Heart left ventricle (tissue), 16 donors: ENCODE results near the gene LTBP4. TPM values are rescaled to one million over a fixed set of nuclear protein-coding genes. Genes with fewer than 3 reads are reported as not detected.

Experiments used
- ATAC-seq, 4 donors: fragments of 200-7000 bp; cut with Tn5 transposase; one replicate each; pipeline ENCODE4 v1.9.1; 2020 to 2022; ENCODE audit warnings: moderate library complexity in 4 of 4, mild to moderate bottlenecking in 3 of 4, moderate number of reproducible peaks in 1 of 4
- DNase-seq, 5 donors: peaks; one replicate each; pipeline ENCODE4 v3.0.0-alpha.2; 2020
- H3K27ac ChIP-seq, 12 donors: fragments of 200-600 bp; sonication (generic) in 4 of 12; one replicate each; pipeline versions ENCODE4 v1.5.0 to v1.8.0; 2016 to 2022; ENCODE audit warnings: mild to moderate bottlenecking in 2 of 12
- H3K27me3 ChIP-seq, 9 donors: fragments of 200-600 bp; sonication (generic) in 2 of 9; one replicate each; pipeline versions ENCODE4 v1.5.1 to v1.8.0; 2016 to 2022; ENCODE audit warnings: mild to moderate bottlenecking in 3 of 9
- H3K36me3 ChIP-seq, 9 donors: fragments of 200-600 bp; sonication (generic) in 2 of 9; one replicate each; pipeline versions ENCODE4 v1.5.0 to v1.8.0; 2018 to 2022; ENCODE audit warnings: mild to moderate bottlenecking in 2 of 9
- H3K4me1 ChIP-seq, 12 donors: fragments of 200-600 bp; sonication (generic) in 4 of 12; one replicate each; pipeline versions ENCODE4 v1.5.0 to v1.8.0; 2016 to 2022; ENCODE audit warnings: mild to moderate bottlenecking in 3 of 12
- H3K4me3 ChIP-seq, 12 donors: fragments of 200-600 bp; sonication (generic) in 4 of 12; one replicate each; pipeline versions ENCODE4 v1.5.0 to v1.8.0; 2017 to 2022; ENCODE audit warnings: mild to moderate bottlenecking in 9 of 12, moderate library complexity in 4 of 12
- H3K9me3 ChIP-seq, 12 donors: fragments of 200-600 bp; sonication (generic) in 4 of 12; one replicate each; pipeline versions ENCODE4 v1.5.0 to v1.8.0; 2016 to 2022; ENCODE audit warnings: mild to moderate bottlenecking in 1 of 12
- POLR2A ChIP-seq, 2 donors: fragments of 450-650 bp; IDR thresholded peaks; one replicate each; pipeline ENCODE4 v1.6.1; 2017; ENCODE audit warnings: antibody characterized with exemption in 2 of 2, mild to moderate bottlenecking in 2 of 2, moderate library complexity in 2 of 2
- WGBS, 4 donors: extraction: QIAGEN DNeasy Blood & Tissue Kit in 2 of 4; methylation state at CpG; one replicate each; pipeline versions ENCODE4 v1.1.5 to v1.1.7; 2013 to 2018; 5-methylcytosine and 5-hydroxymethylcytosine counted together
- intact Hi-C, 10 donors: fragments of 100-400 bp; cut with DNase I; formaldehyde crosslinking; loops; one replicate each; pipeline versions ENCODE4 v1.11.1 to v1.14.2; 2022
- polyA plus RNA-seq, 2 donors: library from polyadenylated mRNA; stranded (reverse); fragments of 200-250 nt; gene quantifications; one replicate each; pipeline ENCODE4 v1.2.3, GENCODE V29; 2013
- total RNA-seq, 9 donors: library from RNA; depleted of rRNA in 2 of 9; stranded (reverse); fragments of >200 nt in 2 of 9; fragmentation: NEBNext Ultra II Directional in 3 of 9; extraction: Animal tissue kit (Norgen Biotek cat#: 25700) in 3 of 9; gene quantifications; one replicate each; pipeline versions ENCODE4 v1.1.0 to v1.2.4, GENCODE V29; 2016 to 2023
- TF ChIP-seq, protein P1 (sequence below), 12 donors: fragments of 200-600 bp; sonication (generic) in 4 of 12; IDR thresholded peaks; one replicate each; pipeline versions ENCODE4 v1.5.0 to v1.8.0; 2018 to 2022; ENCODE audit warnings: antibody characterized with exemption in 12 of 12, mild to moderate bottlenecking in 5 of 12
- donor health status: ischemic (EF 13 %, LVEDD 7.1; RV severe dilation, severe dysfunction).
- donor health status: healthy with polysubstance abuse.
- donor health status: DM: no; HTN: yes; CAD: no.
- donor health status: DM: no; HTN: no; CAD: no.
- donor health status: ischemic (EF 25% LVEDD 6.9; RV normal size, moderate dysfunction).
- donor health status: ischemic (EF 25% LVEDD 5.7; RV mildly dilated, moderate dysfunction).
- donor health status: healthy.
- donor health status: DM: yes; HTN: yes; CAD: no.
- donor health status: ischemic (EF 35%, LVEDD 5.7; RV mildly dilated, moderate dysfunction).
- donor health status: nonischemic (EF 11% LVEDD 7.7; RV severe dilation, severe dysfunction).
- donor health status: DM: yes; HTN: yes; CAD: no.
- donor health status: PGD.
- donor health status: ischemic (EF 29% LVEDD 5.4; RV normal size, mild dysfunction).
- donor health status: nonischemic (EF 23%, LVEDD 6.1; RV moderate dilation, normal function).

The LTBP4 gene
- total and polyA plus RNA-seq, 11 donors: 95.0 to 319 (median 172) TPM

DNA sequence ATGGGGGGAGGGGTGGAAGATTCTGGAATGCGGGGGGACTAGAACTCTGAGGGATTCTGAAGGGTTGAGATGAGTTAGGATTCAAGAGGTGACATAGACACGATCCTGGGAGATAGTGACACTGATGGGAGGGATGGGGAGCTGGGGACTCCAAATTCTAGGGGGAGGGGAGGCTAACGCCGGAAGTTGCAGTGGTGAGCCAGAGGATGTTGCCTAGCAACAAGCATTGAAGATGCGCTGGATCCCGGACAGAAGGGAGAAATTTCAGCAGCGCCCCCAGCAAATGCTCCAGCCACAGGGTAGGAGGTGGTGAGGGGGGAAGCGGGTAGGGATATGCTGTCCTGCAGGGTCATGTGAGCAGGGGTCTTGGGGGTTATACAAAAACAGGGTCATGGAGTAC is 6.9 kb upstream of the LTBP4 start:
- DNase-seq: no peak
- H3K4me3 ChIP-seq: no peak overlapping the region
- H3K4me1 ChIP-seq: peaks cover 0 to 27% (median 20%) of the 10 kb centered on the region in 12 donors
- H3K9me3 ChIP-seq: no peaks in the 10 kb centered on the region
- H3K27me3 ChIP-seq: peaks cover 9 to 36% (median 20%) of the 10 kb centered on the region in 9 donors
- H3K36me3 ChIP-seq: peaks cover 0 to 13% (median 0%) of the 10 kb centered on the region in 9 donors
- no peak for TF ChIP-seq POLR2A (IDR thresholded peaks at IDR 0.05)
- TF ChIP-seq, protein P1, sequence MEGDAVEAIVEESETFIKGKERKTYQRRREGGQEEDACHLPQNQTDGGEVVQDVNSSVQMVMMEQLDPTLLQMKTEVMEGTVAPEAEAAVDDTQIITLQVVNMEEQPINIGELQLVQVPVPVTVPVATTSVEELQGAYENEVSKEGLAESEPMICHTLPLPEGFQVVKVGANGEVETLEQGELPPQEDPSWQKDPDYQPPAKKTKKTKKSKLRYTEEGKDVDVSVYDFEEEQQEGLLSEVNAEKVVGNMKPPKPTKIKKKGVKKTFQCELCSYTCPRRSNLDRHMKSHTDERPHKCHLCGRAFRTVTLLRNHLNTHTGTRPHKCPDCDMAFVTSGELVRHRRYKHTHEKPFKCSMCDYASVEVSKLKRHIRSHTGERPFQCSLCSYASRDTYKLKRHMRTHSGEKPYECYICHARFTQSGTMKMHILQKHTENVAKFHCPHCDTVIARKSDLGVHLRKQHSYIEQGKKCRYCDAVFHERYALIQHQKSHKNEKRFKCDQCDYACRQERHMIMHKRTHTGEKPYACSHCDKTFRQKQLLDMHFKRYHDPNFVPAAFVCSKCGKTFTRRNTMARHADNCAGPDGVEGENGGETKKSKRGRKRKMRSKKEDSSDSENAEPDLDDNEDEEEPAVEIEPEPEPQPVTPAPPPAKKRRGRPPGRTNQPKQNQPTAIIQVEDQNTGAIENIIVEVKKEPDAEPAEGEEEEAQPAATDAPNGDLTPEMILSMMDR (IDR thresholded peaks at IDR 0.05): no peak
- no peak for ATAC-seq
- no peak overlapping the region for H3K27ac ChIP-seq
- WGBS, 4 donors: 32 to 49% (median 40%) methylated on average over 8 of the region's 8 CpGs
- intact Hi-C loops: loop anchor here in 4 of 10 donors (10.0 kb wide), 2 partner anchors 129 to 289 kb away; partner anchors contain the start of genes BLVRB (in 2 of the 4) and SPTBN4 (in 2 of the 4)

DNA sequence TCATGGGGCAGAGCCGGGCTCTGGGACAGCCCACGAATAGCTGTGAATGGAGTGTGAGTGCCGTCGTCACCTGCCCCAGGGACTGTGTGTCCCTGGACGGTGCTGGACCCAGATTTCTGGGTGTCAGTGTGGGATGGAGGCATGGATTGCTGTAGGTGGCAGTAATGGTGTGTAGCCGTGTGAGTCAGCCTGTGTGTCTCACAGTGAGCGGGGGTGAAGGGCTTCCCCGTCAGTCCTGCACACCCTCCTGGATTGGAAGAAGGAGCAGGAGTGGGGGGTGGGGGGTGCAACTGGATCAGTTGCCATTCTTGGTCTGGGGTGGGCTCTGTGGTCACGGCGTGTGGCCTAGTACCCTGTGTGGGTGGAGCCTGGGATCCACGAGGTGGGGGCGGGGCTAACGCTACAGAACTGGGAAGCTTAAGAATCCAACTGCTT is 6.5 kb upstream of the LTBP4 start:
- ATAC-seq (no peak), DNase-seq (peak in 1 of 5 donors; percentile 25)
- H3K27ac ChIP-seq: no peak overlapping the region
- H3K4me3 ChIP-seq: no peak overlapping the region
- H3K27me3 ChIP-seq: peaks cover 9 to 41% (median 20%) of the 10 kb centered on the region in 9 donors
- peaks cover 0 to 13% (median 0%) of the 10 kb centered on the region in 9 donors for H3K36me3 ChIP-seq
- no peak for TF ChIP-seq POLR2A (IDR thresholded peaks at IDR 0.05)
- TF ChIP-seq, protein P1 (IDR thresholded peaks at IDR 0.05): no peak
- 33 to 47% (median 40%) methylated on average over 11 to 13 of the region's 13 CpGs for WGBS, 4 donors
- no peaks in the 10 kb centered on the region for H3K9me3 ChIP-seq
- intact Hi-C loops: loop anchor here in 8 of 10 donors (5.0 to 10.0 kb wide), 7 partner anchors 47 to 290 kb away; partner anchors contain the start of genes BLVRB (in 2 of the 8) and SPTBN4 (in 2 of the 8)
- peaks cover 0 to 32% (median 23%) of the 10 kb centered on the region in 12 donors for H3K4me1 ChIP-seq

DNA sequence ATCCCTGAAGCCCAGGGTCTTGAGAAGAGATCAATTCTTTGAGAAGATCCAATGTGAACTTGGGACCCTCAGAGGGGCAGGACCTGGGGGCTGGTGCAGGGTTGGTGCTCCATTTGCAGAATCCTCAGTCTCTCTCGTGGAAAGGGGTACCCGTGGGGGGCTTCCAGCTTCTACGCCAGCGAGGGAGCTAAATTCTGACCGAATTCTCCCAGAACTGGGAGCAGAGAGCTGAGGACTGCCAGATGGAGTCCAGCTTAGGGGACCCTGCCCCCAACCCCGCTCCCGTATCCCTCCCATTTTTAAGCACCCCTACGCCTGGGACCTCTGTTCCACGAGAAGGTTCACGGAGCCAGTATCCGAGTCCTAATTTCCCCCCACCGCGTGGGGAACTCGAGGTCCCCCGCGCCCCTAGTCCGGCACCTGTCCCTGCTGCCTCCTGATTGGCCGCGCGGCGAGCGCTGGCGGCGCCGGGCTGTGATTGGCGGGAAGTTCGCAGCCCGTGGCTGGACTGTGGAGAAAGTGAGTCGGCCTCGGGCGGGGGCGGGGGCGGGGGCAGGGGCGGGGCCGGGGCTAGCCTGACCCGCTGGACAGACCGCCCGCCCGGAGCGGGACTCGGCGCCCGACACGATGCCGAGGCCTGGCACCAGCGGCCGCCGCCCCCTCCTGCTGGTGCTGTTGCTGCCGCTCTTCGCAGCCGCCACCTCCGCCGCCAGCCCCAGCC is 4.4 kb upstream of the LTBP4 start:
- no peaks in the 10 kb centered on the region for H3K36me3 ChIP-seq
- H3K9me3 ChIP-seq: no peaks in the 10 kb centered on the region
- peaks cover 9 to 59% (median 20%) of the 10 kb centered on the region in 9 donors for H3K27me3 ChIP-seq
- ATAC-seq: peak in 3 of 4 donors; percentile 20 to 44 (median 42)
- intact Hi-C loops: loop anchor here in 8 of 10 donors (5.0 to 10.0 kb wide), 7 partner anchors 49 to 292 kb away; partner anchors contain the start of genes BLVRB (in 2 of the 8) and SPTBN4 (in 2 of the 8)
- TF ChIP-seq POLR2A (IDR thresholded peaks at IDR 0.05): no peak
- TF ChIP-seq, protein P1 (IDR thresholded peaks at IDR 0.05): no peak
- H3K27ac ChIP-seq: no peak overlapping the region
- WGBS, 4 donors: 6 to 20% (median 9%) methylated on average over 19 to 53 of the region's 53 CpGs
- H3K4me3 ChIP-seq: peak overlapping the region in 11 of 12 donors; percentile 9 to 96 (median 40)
- DNase-seq: peak; percentile 67 to 85 (median 74)
- peaks cover 0 to 52% (median 39%) of the 10 kb centered on the region in 12 donors for H3K4me1 ChIP-seq

DNA sequence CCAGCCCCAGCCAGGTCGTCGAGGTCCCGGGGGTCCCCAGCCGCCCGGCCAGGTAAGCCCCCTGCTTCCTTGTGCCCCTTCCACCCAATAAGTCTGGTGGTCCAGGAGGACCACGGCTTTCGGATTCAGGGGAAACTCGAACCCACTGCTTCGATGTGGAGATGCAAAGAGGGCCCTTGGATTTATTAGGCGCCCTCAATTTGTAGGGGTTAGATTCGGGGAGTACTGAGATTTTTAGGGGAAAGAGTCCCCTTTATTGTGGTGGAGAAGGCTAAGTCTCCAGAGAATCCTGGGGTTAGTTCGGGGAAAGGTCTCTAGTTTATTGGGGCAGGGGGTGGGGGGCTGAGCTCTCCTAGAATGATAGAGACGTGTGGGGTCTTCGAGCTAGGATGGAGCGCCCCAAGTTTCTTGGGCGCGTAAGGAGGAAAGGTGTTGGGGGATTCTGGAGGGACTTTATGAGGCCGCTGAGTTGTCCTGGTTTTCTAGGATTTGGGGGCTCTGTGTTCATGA is 3.8 kb upstream of the LTBP4 start:
- Histone ChIP-seq H3K27me3 (peaks cover 9 to 63% (median 20%) of the 10 kb centered on the region in 9 donors), H3K36me3 (no peaks in the 10 kb centered on the region), H3K9me3 (no peaks in the 10 kb centered on the region), H3K4me3 (peak overlapping the region in 11 of 12 donors; percentile 9 to 96 (median 40)), H3K4me1 (peaks cover 0 to 58% (median 42%) of the 10 kb centered on the region in 12 donors), H3K27ac (peak overlapping the region in 1 of 12 donors; percentile 5)
- intact Hi-C loops: loop anchor here in 8 of 10 donors (5.0 to 10.0 kb wide), 7 partner anchors 50 to 293 kb away; partner anchors contain the start of genes BLVRB (in 2 of the 8) and SPTBN4 (in 2 of the 8)
- 9 to 15% (median 12%) methylated on average over 13 to 18 of the region's 18 CpGs for WGBS, 4 donors
- ATAC-seq (no peak), DNase-seq (peak in 1 of 5 donors; percentile 15)
- TF ChIP-seq, protein P1 (IDR thresholded peaks at IDR 0.05): no peak
- TF ChIP-seq POLR2A (IDR thresholded peaks at IDR 0.05): no peak
